ENCODE measurements around the gene IRF4. TPM values are rescaled to one million over a fixed set of nuclear protein-coding genes. Genes with fewer than 3 reads are reported as not detected.

IRF4 gene
- total and polyA plus RNA-seq, 2 experiments from 2014 or later, result 1.3 to 1.9 TPM

DNA sequence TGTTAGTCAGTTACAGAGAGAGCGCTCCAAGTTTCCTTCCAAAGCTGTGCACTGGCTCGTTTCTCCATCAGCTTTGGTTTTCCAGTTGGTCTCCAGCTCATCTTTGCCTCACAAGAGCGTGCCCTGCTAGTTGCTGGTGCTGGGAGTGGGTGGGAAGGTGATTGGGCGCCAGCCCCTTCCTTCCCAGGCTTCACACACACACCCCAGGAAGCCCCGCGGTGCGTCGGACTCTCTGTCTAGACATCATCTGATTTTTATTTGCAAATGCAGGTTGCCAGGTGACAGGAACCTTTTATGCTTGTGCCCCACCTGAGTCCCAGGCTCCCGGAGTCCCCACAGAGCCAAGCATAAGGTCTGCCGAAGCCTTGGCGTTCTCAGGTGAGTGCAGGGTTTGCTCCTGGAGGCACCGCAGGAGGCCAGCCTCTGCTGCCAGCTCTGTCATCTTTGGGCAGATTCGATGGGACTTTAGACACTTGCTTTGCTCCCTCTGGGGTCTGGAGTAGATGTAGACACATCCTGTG is 7.1 kb downstream of the IRF4 start:
- Mint-ChIP-seq H3K36me3 (ENCODE audit: low read depth) (peaks cover 3% of the 10 kb centered on the region; the same call in 1 of the 3 replicates), H3K4me1 (peaks cover 6% of the 10 kb centered on the region), H3K4me3 (no peak overlapping the region), H3K9me3 (peaks cover 3% of the 10 kb centered on the region; the same call in 2 of the 3 replicates), H3K27me3 (ENCODE audit: insufficient read depth, low read depth, poor library complexity) (peaks cover 26% of the 10 kb centered on the region), H3K27ac (no peak overlapping the region)
- no peak for DNase-seq (ENCODE audit: low spot score)
- no peaks in the 10 kb centered on the region for H3F3A ChIP-seq (replicated peaks; ENCODE audit: low read depth)
- peaks cover 24% of the 10 kb centered on the region for H3K27me3 ChIP-seq (ENCODE audit: insufficient read depth)
- H3K36me3 ChIP-seq (ENCODE audit: insufficient read depth), result no peaks in the 10 kb centered on the region
- no peak overlapping the region for H2AFZ ChIP-seq
- H4K20me1 ChIP-seq (replicated peaks; ENCODE audit: insufficient read depth), result no peaks in the 10 kb centered on the region; the same call in 1 of the 2 replicates
- H3K9me2 ChIP-seq (ENCODE audit: insufficient read depth), result no peaks in the 10 kb centered on the region
- H3K4me2 ChIP-seq, result no peak overlapping the region
- no peak overlapping the region for H3K27ac ChIP-seq (ENCODE audit: low read depth)
- H3K4me3 ChIP-seq, result no peak overlapping the region
- ATAC-seq, result no peak
- TF ChIP-seq POLR2AphosphoS5 (IDR thresholded peaks at IDR 0.05; ENCODE audit: low read depth), result no peak
- TF ChIP-seq NANOG (IDR thresholded peaks at IDR 0.05; ENCODE audit: borderline replicate concordance), result no peak
- TF ChIP-seq, protein P1, sequence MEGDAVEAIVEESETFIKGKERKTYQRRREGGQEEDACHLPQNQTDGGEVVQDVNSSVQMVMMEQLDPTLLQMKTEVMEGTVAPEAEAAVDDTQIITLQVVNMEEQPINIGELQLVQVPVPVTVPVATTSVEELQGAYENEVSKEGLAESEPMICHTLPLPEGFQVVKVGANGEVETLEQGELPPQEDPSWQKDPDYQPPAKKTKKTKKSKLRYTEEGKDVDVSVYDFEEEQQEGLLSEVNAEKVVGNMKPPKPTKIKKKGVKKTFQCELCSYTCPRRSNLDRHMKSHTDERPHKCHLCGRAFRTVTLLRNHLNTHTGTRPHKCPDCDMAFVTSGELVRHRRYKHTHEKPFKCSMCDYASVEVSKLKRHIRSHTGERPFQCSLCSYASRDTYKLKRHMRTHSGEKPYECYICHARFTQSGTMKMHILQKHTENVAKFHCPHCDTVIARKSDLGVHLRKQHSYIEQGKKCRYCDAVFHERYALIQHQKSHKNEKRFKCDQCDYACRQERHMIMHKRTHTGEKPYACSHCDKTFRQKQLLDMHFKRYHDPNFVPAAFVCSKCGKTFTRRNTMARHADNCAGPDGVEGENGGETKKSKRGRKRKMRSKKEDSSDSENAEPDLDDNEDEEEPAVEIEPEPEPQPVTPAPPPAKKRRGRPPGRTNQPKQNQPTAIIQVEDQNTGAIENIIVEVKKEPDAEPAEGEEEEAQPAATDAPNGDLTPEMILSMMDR (conservative IDR thresholded peaks at IDR 0.05; ENCODE audit: low read depth in 2 of 2), result no peak
- TF ChIP-seq, protein P2, sequence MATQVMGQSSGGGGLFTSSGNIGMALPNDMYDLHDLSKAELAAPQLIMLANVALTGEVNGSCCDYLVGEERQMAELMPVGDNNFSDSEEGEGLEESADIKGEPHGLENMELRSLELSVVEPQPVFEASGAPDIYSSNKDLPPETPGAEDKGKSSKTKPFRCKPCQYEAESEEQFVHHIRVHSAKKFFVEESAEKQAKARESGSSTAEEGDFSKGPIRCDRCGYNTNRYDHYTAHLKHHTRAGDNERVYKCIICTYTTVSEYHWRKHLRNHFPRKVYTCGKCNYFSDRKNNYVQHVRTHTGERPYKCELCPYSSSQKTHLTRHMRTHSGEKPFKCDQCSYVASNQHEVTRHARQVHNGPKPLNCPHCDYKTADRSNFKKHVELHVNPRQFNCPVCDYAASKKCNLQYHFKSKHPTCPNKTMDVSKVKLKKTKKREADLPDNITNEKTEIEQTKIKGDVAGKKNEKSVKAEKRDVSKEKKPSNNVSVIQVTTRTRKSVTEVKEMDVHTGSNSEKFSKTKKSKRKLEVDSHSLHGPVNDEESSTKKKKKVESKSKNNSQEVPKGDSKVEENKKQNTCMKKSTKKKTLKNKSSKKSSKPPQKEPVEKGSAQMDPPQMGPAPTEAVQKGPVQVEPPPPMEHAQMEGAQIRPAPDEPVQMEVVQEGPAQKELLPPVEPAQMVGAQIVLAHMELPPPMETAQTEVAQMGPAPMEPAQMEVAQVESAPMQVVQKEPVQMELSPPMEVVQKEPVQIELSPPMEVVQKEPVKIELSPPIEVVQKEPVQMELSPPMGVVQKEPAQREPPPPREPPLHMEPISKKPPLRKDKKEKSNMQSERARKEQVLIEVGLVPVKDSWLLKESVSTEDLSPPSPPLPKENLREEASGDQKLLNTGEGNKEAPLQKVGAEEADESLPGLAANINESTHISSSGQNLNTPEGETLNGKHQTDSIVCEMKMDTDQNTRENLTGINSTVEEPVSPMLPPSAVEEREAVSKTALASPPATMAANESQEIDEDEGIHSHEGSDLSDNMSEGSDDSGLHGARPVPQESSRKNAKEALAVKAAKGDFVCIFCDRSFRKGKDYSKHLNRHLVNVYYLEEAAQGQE (IDR thresholded peaks at IDR 0.05; ENCODE audit: unreplicated experiment), result no peak
- no peak for TF ChIP-seq EZH2phosphoT487 (IDR thresholded peaks at IDR 0.05; ENCODE audit: unreplicated experiment)
- peaks cover 5% of the 10 kb centered on the region; the same call in 1 of the 2 replicates for H3K4me1 ChIP-seq (ENCODE audit: insufficient read depth)
- no peaks in the 10 kb centered on the region for H3K79me2 ChIP-seq (replicated peaks; ENCODE audit: insufficient read depth)

DNA sequence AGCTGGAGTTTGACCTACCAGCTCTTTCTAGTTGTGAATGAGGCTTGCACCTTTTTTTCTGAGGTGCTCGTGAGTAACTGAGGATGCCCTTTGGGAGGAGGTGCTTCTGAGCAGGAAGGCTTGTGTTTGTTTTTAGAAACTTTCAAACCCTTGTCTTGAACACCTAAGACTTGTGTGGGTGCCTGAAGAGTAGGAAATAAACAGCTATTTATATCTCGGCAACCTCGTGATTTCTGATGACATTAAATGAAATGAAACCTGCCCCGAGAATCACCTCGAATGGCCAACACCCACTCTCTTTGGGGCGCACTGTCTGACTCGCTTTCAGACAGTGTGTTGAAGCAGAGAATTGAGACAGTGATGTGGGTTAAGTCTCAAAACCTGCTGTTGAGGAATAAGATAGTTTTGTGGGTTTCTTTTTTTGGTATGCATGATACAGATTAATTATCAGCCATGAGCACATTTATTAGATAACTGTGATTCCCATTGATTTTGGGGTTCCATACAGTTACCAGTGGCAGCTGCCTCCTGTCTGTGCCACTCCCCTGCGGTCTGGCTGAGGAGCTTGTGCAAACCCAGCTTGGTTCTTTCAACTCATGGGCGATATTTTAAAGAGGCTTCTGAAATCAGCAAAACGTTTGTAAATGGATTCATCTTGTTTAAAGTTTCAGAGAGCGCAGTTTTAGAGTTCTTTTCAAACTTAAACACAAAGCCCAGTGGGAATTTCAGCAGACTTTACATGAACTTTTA is 8.4 kb downstream of the IRF4 start:
- no peak for DNase-seq (ENCODE audit: low spot score)
- no peaks in the 10 kb centered on the region for H3K9me3 Mint-ChIP-seq
- TF ChIP-seq, protein P2 (IDR thresholded peaks at IDR 0.05; ENCODE audit: unreplicated experiment), result no peak
- no peak for TF ChIP-seq JUNB (IDR thresholded peaks at IDR 0.05; ENCODE audit: unreplicated experiment)
- TF ChIP-seq, protein P1 (conservative IDR thresholded peaks at IDR 0.05; ENCODE audit: low read depth in 2 of 2), result no peak
- no peak for TF ChIP-seq STAT1 (IDR thresholded peaks at IDR 0.05; ENCODE audit: unreplicated experiment)
- no peak for TF ChIP-seq POLR2AphosphoS5 (IDR thresholded peaks at IDR 0.05; ENCODE audit: low read depth)
- ATAC-seq, result no peak
- no peaks in the 10 kb centered on the region for H4K20me1 ChIP-seq (replicated peaks; ENCODE audit: insufficient read depth)
- H3K4me3 Mint-ChIP-seq, result no peak overlapping the region
- no peak overlapping the region for H3K27ac Mint-ChIP-seq
- no peaks in the 10 kb centered on the region for H3F3A ChIP-seq (replicated peaks; ENCODE audit: low read depth)
- H3K4me1 ChIP-seq (ENCODE audit: insufficient read depth), result no peaks in the 10 kb centered on the region
- H3K36me3 ChIP-seq (ENCODE audit: insufficient read depth), result no peaks in the 10 kb centered on the region
- no peak overlapping the region for H2AFZ ChIP-seq
- H3K36me3 Mint-ChIP-seq (ENCODE audit: low read depth), result no peaks in the 10 kb centered on the region
- no peak overlapping the region for H3K27ac ChIP-seq (ENCODE audit: low read depth)
- H3K4me2 ChIP-seq, result no peak overlapping the region
- peaks cover 13% of the 10 kb centered on the region for H3K27me3 Mint-ChIP-seq (ENCODE audit: insufficient read depth, low read depth, poor library complexity)
- no peaks in the 10 kb centered on the region for H3K79me2 ChIP-seq (replicated peaks; ENCODE audit: insufficient read depth)
- H3K9me2 ChIP-seq (ENCODE audit: insufficient read depth), result no peaks in the 10 kb centered on the region
- peaks cover 11% of the 10 kb centered on the region for H3K27me3 ChIP-seq (ENCODE audit: insufficient read depth)
- no peaks in the 10 kb centered on the region for H3K4me1 Mint-ChIP-seq
- H3K4me3 ChIP-seq, result no peak overlapping the region

Data from GM23338 (cell line).